AG10803 (cell line): ENCODE results near the gene ADARB1.

Experiments
- DNase-seq: peaks from one replicate; pipeline ENCODE4 v3.0.0; 2010; ENCODE audit warnings: low read depth
- H3K4me3 ChIP-seq: 2 replicates; pipeline ENCODE4 v1.5.1; 2011; ENCODE audit warnings: mild to moderate bottlenecking, low read length, control low read depth
- CTCF ChIP-seq: conservative IDR thresholded peaks from 2 replicates; pipeline ENCODE4 v1.5.1; 2011; ENCODE audit warnings: mild to moderate bottlenecking, low read length, control low read depth, inconsistent platforms

The ADARB1 gene

GRCh38 chr21:45270306-45270821, 196.0 kb downstream of the ADARB1 start:
- DNase-seq: peak; percentile 7
- no peak; the same call in 1 of the 2 replicates for TF ChIP-seq CTCF
- no peak overlapping the region for H3K4me3 ChIP-seq
